GM21717 (cell line): ENCODE measurements around the gene TMEM150B.

Experiments
- ATAC-seq: cut with Tn5 transposase; IDR thresholded peaks from one replicate; pipeline ENCODE4 v1.9.1; 2021; ENCODE audit warnings: mild to moderate bottlenecking, moderate library complexity; ENCODE audit not compliant: unreplicated experiment

Gene TMEM150B, protein sequence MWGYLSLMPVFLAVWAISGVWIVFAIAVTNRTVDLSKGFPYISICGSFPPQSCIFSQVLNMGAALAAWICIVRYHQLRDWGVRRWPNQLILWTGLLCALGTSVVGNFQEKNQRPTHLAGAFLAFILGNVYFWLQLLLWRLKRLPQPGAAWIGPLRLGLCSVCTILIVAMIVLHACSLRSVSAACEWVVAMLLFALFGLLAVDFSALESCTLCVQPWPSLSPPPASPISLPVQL

DNA sequence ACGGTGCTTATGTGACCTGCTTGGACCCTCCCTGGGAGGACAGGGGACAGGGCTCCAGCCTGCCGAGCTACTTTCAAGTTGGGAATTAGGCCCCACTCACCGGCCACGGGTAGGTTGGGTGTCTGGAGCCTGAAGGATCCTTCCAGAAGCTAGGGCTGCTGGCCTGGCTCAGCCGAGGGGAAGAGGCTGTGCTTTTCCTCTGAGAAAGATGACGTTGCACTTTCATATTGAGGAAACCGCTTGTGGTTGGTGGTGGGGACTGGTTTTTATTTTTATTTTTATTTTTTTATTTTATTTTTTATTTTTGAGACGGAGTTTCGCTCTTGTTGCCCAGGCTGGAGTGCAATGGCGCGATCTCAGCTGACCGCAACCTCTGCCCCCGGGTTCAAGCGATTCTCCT, at the start of gene TMEM150B:
TMEM150B (minus strand) TSS at position 170 of the 400 bp plus-strand sequence. CDS start 4,305 bp downstream, outside the sequence.
- no peak for ATAC-seq

DNA sequence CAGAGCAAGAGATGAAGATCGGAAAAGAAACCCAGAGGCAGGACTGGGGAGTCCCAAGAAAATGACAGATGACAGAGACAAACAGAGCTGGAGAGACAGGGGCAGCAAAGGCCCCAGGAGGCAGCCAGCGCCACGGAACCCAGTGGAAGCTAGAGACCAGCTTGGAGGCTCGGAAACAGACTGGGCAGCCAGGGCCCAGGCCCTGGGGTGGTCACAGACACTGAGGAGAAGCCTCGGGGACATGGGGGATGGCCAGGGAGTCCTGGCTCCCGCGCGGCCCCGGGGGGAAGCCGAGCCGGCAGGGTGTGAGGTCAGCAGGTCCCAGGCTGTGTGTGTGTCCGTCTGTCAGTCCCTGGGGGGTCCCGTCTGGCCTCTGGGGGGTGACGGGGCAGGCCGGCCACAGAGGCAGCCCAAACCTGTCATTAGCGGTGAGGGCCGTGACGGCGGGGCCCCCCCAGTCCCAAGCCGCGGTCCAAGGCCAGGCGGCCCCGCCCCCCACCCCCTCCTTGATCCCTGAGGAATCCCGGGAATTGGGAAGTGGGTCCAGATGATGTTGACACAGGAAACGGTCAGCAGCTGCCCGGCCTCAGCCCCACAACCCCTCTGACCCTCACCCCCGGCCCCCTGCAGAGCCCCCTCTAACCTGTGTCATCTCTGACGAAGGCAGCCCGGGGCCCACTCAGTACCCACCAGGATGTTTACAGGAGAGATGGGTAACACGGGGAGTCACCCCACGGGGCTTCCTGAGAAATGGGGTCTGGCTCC, 49.0 kb upstream of the TMEM150B start:
- ATAC-seq, result no peak

DNA sequence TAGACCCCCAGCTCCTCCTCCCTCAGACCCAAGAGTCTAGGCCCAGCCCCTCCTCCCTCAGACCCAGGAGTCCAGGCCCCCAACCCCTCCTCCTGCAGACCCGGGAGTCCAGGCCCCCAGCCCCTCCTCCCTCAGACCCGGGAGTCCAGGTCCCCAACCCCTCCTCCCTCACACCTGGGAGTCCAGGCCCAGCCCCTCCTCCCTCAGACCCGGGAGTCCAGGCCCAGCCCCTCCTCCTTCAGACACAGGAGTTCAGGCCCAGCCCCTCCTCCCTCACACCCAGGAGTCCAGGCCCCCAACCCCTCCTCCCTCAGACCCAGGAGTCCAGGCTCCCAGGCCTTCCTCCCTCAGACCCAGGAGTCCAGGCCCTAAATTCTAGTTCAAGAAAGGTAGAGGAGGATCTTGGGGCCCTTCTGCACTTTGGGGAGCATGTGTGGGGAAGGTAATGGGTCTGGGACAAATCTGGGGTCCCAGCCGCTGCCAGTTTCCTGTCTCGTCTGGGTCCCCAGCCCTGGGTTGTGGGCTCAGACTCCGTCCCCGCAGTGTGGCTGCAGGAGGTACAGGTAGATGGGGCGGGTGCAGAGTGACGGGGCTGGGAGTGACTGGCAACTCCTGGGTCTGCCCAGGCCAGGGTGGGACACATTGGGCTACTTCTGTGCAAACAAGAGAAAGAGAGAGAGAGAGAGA, 48.3 kb upstream of the TMEM150B start:
- ATAC-seq, result no peak

DNA sequence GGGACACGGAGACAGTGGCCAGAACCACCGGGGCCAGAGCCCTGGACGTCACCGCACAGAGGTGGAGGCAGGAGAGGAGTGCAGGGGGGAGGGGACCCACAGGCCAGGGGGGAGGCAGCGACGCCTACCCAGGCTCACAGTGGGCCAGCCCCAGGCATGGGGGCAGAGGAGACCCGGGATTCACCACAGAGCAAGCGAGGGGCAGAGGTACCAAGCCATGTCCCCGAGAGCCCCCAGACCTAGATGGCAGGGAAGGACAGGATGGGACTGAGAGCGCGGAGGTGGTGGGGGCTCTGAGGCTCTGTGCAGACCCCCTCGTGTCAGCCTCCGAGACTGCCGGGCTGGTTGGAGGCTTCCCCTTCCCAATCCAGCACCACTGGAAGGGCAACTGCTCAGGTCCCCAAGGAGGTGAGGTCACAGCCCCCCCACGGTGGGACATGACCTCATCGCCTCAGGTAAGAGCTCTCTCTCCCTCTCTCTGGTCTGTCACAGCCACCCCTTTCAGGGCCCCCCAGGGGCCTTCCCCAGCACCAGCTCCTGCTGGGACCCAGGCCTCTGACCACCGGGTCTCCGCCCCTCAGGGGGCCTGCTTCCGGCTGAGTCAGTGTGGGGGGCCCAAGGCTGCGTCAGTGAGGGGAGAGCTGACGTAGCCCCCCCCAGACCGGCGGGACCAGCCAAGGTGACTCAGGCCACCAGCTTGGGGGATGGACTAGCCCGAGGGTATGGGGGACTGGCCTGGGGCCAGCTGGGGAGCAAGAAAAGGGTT, 47.4 kb upstream of the TMEM150B start:
- no peak for ATAC-seq

DNA sequence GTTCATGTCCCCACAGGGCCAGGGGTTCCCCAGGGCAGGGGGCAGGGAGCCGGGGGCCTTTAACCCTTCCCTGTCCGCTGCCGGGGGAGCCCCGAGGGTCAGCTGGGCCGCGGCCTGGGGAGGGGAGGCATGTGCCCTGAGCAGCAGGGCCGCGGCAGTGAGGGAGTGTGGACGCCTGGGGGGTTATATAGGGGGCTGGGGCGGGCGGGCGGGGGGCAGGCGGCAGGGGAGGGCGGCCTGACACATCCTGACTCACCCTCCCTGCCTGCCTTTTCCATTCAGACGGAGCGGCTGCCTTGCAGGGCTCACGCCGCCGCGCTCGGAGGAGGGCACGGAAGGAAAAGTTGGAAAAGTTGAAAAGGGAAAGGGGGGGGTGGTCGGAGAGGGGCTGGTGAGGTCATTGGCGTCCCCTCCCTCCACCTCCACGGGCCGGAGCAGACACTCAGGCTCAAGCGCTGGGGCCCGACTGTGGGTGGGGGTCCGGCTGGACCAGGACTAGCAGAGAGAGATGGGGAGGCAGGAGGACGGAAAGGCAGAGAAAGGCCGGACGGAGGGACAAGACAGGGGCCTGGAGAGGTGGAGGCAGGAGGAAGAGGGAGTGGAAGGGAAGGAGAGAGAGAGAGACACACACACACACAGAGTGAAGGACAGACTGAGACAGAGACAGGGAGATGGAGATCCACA, 45.3 kb upstream of the TMEM150B start, which contains the start of gene IL11:
IL11 (minus strand) TSS at position 159 of the 684 bp plus-strand sequence; CDS start at position 6, 153 bp downstream.
- ATAC-seq, result no peak

DNA sequence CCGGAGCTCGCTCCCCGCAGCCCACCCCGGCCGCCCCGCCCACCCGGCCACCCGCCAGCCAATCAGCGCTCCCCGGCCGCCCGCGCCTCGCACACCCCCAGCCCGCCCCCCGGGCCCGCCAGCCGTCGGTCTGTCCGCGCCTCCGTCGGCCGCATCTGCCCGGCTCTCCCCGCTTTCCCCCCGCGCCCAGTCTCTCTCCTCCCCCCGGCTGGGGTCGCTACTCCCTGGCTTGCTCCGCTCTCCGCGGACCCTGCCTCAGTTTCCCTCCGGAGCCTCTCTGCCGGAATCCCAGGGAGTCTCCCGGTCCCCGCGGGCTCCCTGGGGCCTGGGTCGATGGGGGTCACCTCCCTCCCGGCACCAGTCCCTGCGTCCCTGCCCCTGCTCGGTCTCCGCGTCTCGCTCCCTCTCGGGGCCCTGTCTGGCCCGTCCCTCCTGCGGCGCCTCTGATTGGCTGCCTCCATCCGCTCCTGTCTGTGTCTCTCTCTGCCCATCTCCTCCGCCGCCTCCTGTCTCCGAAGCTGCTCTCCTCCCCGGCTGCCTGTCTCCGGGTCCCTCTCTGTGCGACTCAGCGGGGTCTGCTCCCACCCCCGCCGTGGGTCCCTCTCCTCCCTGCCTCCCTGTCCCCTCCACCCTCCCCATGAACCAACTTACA, 44.6 kb upstream of the TMEM150B start:
- no peak for ATAC-seq

DNA sequence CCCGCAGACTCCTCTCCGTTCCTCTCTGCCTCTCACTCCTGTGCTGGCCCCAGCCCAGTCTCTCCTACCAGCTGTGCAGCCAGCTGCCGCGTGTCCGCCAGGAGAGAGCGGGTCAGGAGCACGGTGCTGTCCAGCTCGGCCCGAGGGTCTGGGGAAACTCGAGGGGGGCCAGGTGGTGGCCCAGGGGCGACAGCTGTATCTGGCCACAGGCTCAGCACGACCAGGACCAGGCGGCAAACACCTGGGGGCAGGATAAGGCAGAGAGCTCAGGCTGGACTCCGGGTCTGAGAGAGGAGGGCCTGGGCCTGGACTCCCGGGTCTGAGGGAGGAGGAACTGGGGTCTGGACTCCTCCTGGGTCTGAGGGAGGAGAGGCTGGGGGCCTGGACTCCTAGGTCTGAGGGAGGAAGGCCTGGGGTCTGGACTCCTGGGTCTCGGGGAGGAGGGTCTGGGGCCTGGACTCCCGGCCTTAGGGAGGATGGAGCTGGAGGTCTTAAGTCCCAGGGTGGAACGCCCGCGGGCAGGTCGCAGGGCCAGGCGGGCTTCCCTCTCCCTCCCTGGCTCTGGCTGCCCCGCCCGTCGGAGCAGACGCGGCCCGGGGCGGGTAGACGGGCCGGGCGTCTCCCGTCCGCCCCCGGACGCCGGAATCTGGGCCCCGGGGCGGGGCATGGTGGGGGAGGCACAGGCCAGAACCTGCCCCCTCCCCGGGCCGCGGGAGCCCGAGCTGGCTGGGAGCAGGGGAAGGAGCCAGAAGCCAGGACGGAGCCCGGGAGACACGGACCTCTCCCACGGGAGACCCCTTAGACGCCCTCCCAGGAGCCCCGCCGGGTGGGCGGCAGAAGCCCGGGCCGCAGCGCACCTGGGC, 43.8 kb upstream of the TMEM150B start:
- no peak for ATAC-seq

DNA sequence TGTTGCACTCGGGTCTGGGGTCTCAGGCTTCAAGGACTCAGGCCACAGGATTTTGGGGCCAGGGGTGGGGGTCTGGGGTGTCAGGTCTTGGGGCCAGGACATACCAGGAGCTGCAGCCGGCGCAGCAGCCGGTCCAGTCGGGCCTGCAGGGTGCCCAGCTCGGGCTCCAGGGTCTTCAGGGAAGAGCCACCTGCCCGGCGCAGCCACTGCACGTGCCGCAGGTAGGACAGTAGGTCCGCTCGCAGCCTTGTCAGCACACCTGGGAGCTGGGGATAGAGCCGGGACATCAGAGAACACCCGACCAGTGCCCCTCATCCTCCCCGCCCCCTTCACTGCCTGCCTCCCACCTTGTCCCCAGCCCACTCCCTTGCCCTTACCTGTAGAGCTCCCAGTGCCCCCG, 43.0 kb upstream of the TMEM150B start:
- no peak for ATAC-seq

DNA sequence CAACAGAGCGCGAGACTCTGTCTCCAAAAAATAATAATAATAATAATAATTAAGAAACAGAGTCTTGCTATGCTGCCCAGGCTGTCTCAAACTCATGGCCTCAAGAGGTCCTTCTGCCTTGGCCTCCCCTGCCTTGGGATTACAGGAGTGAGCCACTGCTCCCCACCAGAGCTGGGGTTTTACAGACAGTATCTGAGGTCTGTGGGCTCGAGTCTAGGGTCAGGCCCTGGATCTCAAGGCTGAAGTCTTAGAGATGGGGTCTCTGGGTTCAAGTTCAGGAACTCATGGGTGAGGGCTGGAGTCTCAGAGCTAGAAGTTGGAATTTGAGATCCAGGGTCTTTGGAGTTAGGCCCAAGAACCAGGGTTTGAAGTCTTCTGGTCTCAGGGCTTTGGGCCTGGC, 41.6 kb upstream of the TMEM150B start:
- no peak for ATAC-seq

DNA sequence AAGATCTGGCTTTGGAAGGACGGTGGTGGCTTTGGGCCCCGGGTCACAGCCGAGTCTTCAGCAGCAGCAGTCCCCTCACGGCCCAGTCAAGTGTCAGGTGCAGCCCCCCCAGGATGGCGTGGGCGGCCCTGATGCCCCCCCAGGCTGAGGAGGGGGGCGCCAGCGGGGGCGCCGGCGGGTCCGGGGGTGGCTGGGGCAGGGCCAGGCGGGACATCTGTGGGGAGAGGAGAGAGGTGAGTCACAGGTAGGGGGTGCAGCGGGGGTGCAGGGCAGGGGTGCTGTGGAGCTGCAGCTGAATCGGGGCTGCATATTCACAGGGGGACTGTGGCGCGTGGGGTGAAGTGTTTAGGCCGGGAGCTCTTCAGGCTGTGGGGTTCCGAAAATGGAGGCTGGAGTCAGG, 40.8 kb upstream of the TMEM150B start:
- no peak for ATAC-seq

DNA sequence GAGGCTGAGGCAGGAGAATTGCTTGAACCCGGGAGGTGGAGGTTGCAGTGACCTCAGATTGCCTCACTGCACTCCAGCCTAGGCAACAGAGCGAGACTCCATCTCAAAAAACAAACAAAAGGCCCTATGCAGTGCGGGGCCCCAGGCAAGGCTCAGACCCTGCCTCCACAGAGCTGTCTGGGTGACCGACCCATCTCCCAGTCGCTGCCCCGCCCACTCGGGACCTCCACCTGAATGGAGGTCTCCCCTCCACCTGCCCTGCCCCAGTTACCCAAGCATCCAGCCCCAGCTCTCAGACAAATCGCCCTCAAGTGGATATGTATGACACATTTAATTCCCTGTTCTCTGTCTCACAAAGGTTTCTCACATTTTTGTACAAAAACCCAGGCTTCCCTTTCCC, 40.1 kb upstream of the TMEM150B start:
- no peak for ATAC-seq

DNA sequence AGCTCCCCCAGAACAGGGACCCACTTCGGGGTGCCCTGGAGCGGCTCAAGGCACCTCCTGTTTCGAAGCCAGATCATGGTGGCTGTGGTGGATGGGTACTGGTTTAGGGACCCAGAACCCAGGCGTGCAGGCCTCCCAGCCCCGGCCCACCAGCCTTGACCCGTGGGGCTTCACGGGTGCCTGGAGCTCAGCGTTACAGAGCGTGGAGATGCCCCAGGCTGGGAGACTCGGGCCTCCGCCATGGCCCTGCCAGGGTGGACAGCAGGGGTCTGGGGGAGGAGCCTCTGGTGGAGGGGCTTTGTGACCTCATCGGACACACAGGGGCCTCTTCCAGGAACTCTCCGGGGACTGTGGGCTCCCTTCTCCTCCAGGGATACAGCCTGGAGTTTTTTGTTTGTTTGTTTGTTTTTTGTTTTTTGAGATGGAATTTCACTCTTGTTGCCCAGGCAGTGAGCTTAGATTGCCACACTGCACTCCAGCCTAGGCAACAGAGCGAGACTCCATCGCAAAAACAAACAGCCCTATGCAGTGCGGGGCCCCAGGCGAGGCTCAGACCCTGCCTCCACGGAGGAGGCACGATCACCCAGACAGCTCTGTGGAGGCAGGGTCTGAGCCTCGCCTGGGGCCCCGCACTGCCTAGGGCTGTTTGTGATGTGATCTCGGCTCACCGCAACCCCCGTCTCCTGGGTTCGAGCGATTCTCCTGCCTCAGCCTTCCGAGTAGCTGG, 38.0 kb upstream of the TMEM150B start, which contains the start of gene GARIN5B:
GARIN5B (minus strand) TSS at position 271 of the 727 bp plus-strand sequence; CDS start at position 77, 194 bp downstream.
- ATAC-seq, result no peak

DNA sequence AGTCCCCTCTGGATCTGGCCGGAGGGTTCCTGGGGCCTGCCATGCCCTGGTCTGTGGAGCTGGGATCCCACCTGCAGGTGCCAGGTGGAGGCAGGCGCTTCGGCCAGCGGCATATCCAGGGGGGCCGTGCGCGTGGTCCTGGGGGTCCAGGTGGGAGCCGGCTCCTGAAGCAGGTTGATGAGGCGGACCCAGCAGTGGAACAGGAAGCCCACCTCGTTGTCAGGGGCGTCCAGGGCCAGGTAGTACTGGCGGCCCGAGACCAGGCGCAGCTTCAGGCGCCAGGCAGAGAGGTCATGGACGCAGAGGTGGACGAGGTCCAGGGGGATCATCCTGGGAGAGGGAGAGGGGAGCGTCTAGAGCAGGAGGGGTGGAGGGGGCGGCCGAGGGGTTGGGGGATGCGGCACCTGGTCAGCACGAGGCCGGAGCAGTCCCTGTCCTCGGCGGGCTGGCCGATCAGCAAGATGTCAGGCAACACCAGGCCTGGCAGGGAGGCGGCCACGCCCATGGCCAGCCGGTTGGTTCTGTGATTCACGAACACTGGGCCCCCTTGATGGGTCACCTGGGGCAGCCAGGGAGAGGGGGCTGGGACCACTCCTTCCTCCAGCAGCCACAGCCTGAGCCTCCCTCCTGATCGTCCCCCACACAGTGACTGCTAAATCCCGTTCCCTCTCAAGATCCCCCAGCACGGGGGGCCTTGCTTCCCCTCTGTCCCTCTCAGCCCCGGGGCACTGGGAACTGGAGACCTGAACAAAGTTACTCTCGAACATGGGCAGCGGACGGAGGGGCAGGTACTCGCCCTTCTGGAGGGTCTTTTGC, 37.2 kb upstream of the TMEM150B start:
- ATAC-seq, result no peak

DNA sequence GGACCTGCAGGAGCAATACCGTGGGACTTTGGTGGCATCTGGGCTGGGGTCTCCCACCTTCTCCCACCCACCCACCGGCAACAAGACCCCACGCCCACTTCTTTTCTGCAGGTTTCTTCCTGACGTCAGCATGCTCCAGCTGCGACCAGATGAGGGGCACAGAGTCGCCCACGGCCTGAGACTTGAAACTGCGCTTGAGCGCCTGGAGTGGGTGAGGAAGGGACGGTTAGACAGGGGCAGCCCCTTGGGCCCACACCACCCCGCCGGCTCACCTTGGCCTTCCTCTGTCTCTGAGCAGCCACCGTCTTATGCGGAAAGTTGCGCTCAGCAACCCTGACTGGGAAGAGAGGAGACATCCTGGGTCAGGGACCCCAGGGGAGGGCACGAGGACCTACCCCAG, 35.8 kb upstream of the TMEM150B start:
- ATAC-seq, result no peak

DNA sequence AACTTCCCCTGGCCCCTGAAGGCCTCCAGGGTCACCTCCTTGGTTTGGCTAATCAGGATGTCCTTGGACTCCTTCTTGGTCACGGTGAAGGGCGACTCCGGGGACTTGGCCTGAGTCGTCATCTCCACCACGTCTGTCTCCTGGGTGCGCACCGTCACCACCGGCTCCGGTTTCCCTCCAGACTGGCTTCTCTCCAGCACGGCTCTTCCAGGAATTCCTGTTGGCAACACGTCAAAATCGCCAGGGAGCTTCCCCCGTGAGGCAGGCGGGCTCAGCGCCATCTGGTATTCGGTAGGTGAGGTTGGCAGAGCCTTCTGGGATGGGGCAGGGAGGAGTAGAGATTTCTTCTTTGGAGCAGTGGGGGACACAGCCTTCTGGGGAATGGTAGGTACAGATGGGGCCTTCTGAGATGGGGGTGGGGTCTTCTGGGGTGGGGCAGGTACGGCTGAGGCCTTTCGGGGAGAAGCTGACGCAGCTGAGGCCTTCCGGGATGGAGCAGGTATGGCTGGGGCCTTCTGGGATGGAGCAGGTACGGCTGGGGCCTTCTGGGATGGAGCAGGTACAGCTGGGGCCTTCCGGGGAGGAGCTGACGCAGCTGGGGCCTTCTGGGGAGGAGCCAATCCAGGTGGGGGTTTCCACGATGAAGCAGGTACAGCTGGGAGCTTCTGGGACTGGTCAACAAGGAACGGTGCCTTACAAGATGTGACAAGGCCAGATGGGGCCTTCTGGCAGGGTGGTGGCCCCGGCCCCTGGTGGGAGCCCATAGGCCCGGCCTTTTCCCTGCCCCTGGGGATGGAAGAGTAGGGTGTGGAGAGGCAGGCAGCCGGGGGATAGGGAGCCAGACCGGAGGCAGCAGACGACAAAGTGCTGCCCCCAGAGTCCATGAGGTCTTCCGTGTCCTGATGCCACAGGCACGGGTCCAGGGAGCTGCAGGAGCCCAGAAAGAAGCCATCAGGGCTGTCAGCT, 34.1 kb upstream of the TMEM150B start:
- no peak for ATAC-seq

DNA sequence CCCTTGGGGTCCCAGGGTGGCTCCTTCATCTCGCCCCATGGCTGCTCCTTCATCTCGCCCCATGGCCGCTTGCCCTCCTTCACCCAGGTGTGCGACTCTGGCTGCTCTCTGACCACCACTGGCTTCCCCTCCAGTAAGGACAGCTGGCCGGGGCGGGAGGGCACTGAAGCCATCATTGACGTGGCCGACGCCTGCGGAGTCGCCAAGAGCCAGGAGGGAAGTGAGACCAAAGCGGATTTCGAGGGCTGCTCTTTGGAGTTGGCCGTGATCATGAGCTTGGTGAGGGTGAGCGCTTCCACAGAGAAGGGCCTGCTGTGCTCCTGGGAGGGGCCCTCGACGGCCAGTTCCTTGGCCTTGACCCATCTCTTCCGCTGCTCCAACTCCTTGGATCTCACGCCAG, 33.4 kb upstream of the TMEM150B start:
- ATAC-seq, result no peak
